Endothelial cell (in vitro differentiated cells): ENCODE data around the gene AKAP13. TPM values are rescaled to one million over a fixed set of nuclear protein-coding genes. Genes with fewer than 3 reads are reported as not detected.

Experiments
- DNase-seq: peaks from one replicate; pipeline ENCODE4 v3.0.0; 2021; ENCODE audit warnings: low spot score
- H3K27ac Mint-ChIP-seq: one replicate; pipeline ENCODE4 v1.8.0; 2021; ENCODE audit warnings: mixed read lengths, inconsistent platforms; ENCODE audit not compliant: unreplicated experiment
- H3K27me3 Mint-ChIP-seq: one replicate; pipeline ENCODE4 v1.8.0; 2021; ENCODE audit warnings: mild to moderate bottlenecking, moderate library complexity, mixed read lengths, inconsistent platforms; ENCODE audit not compliant: unreplicated experiment
- H3K36me3 Mint-ChIP-seq: one replicate; pipeline ENCODE4 v1.8.0; 2021; ENCODE audit warnings: mild to moderate bottlenecking, low read depth, mixed read lengths, inconsistent platforms; ENCODE audit not compliant: unreplicated experiment
- H3K4me1 Mint-ChIP-seq: one replicate; pipeline ENCODE4 v1.8.0; 2021; ENCODE audit warnings: mild to moderate bottlenecking, mixed read lengths, inconsistent platforms; ENCODE audit not compliant: unreplicated experiment
- H3K4me3 Mint-ChIP-seq: one replicate; pipeline ENCODE4 v1.8.0; 2021; ENCODE audit warnings: mild to moderate bottlenecking, mixed read lengths, inconsistent platforms; ENCODE audit not compliant: unreplicated experiment
- H3K9me3 Mint-ChIP-seq: one replicate; pipeline ENCODE4 v1.8.0; 2021; ENCODE audit warnings: mixed read lengths, inconsistent platforms; ENCODE audit not compliant: unreplicated experiment
- CTCF ChIP-seq: fragments of 200-600 bp; sonication (generic); IDR thresholded peaks from one replicate; pipeline ENCODE4 v1.5.0; 2021; ENCODE audit warnings: antibody characterized with exemption; ENCODE audit not compliant: unreplicated experiment
- total RNA-seq: library from RNA; stranded (reverse); fragmentation: NEBNext Ultra II Directional; extraction: Animal tissue kit (Norgen Biotek cat#: 25700); gene quantifications from one replicate; pipeline ENCODE4 v1.2.1, GENCODE V29; 2021; ENCODE audit not compliant: unreplicated experiment

AKAP13 gene
- total RNA-seq, 1 donor from 2014 or later: 249 TPM

- peaks cover 16% of the 10 kb centered on the region for H3K36me3 Mint-ChIP-seq
- H3K9me3 Mint-ChIP-seq: no peaks in the 10 kb centered on the region
- H3K4me1 Mint-ChIP-seq: peaks cover 15% of the 10 kb centered on the region
- no peak overlapping the region for H3K4me3 Mint-ChIP-seq
- H3K27ac Mint-ChIP-seq: no peak overlapping the region
- DNase-seq: no peak
- no peak for TF ChIP-seq CTCF
- H3K27me3 Mint-ChIP-seq: no peaks in the 10 kb centered on the region
Observed at GRCh38 chr15:85550283-85550682, 169.9 kb downstream of the AKAP13 start.

GRCh38 chr15:85551221-85551832, 170.9 kb downstream of the AKAP13 start:
- H3K4me1 Mint-ChIP-seq: peaks cover 8% of the 10 kb centered on the region

GRCh38 chr15:85554852-85555521, 174.6 kb downstream of the AKAP13 start:
- H3K36me3 Mint-ChIP-seq: peaks cover 16% of the 10 kb centered on the region
- H3K9me3 Mint-ChIP-seq: no peaks in the 10 kb centered on the region
- TF ChIP-seq CTCF: no peak
- no peak overlapping the region for H3K4me3 Mint-ChIP-seq
- no peaks in the 10 kb centered on the region for H3K27me3 Mint-ChIP-seq
- no peak for DNase-seq
- no peak overlapping the region for H3K27ac Mint-ChIP-seq
- H3K4me1 Mint-ChIP-seq: peaks cover 11% of the 10 kb centered on the region

More at GRCh38 chr15:85551221-85551832, 170.9 kb downstream of the AKAP13 start:
- Mint-ChIP-seq H3K9me3 (no peaks in the 10 kb centered on the region), H3K27ac (no peak overlapping the region), H3K36me3 (peaks cover 16% of the 10 kb centered on the region), H3K4me3 (no peak overlapping the region), H3K27me3 (no peaks in the 10 kb centered on the region)
- DNase-seq: no peak
- TF ChIP-seq CTCF: no peak

- Mint-ChIP-seq H3K4me3 (no peak overlapping the region), H3K9me3 (no peaks in the 10 kb centered on the region), H3K27ac (no peak overlapping the region), H3K36me3 (peaks cover 16% of the 10 kb centered on the region), H3K27me3 (no peaks in the 10 kb centered on the region), H3K4me1 (peaks cover 5% of the 10 kb centered on the region)
- no peak for DNase-seq
- TF ChIP-seq CTCF: no peak
Observed at GRCh38 chr15:85555875-85556617, 175.6 kb downstream of the AKAP13 start.

- no peak overlapping the region for H3K4me3 Mint-ChIP-seq
- no peak for DNase-seq
- no peaks in the 10 kb centered on the region for H3K27me3 Mint-ChIP-seq
- TF ChIP-seq CTCF: no peak
- H3K36me3 Mint-ChIP-seq: peaks cover 16% of the 10 kb centered on the region
- H3K4me1 Mint-ChIP-seq: peaks cover 5% of the 10 kb centered on the region
- H3K9me3 Mint-ChIP-seq: no peaks in the 10 kb centered on the region
- H3K27ac Mint-ChIP-seq: no peak overlapping the region
Observed at GRCh38 chr15:85556618-85556895, 176.2 kb downstream of the AKAP13 start.
